ENCODE results near the gene PRKAG3. TPM values are rescaled to one million over a fixed set of nuclear protein-coding genes. Genes with fewer than 3 reads are reported as not detected.

PRKAG3 gene
- total and polyA plus RNA-seq, 2 donors (not counting 3 experiments of a cell fraction or from before 2014, with no cell fraction given): not detected

- H3K4me3 ChIP-seq (replicated peaks in 1 of 3; ENCODE audit: insufficient read depth in 1 of 3, low read depth in 1 of 3, low read length in 3 of 3): no peak overlapping the region
- H3K27ac ChIP-seq (ENCODE audit: insufficient read depth, low read depth, low read length): no peak overlapping the region
- ChIA-PET CTCF (no interaction called here), POLR2A (no interaction called here)
- no peak for FAIRE-seq
- no peaks in the 10 kb centered on the region for H3K9me3 ChIP-seq (replicated peaks; ENCODE audit: control insufficient read depth, insufficient read depth, low read length)
- H3K27me3 ChIP-seq (ENCODE audit: control insufficient read depth in 2 of 2, insufficient read depth in 2 of 2, low read length in 2 of 2): peaks cover 0 to 1% of the 10 kb centered on the region in 2 experiments
- no peak overlapping the region for H3K4me2 ChIP-seq (ENCODE audit: insufficient read depth, low read length)
- H3K36me3 ChIP-seq (ENCODE audit: control insufficient read depth in 2 of 2, extremely low read depth in 1 of 2, insufficient read depth in 2 of 2, low read length in 2 of 2): no peaks in the 10 kb centered on the region
- H2AFZ ChIP-seq (ENCODE audit: low read depth, low read length): no peak overlapping the region
- intact Hi-C loops (cut with micrococcal nuclease): no loop called here
- TF ChIP-seq GATA2 (IDR thresholded peaks at IDR 0.05; ENCODE audit: insufficient read depth, insufficient read length, low read depth, low read length): no peak
- TF ChIP-seq JUN (IDR thresholded peaks at IDR 0.05; ENCODE audit: borderline replicate concordance, insufficient read depth, insufficient read length, low read depth): no peak
- TF ChIP-seq EZH2 (IDR thresholded peaks at IDR 0.05; ENCODE audit: borderline replicate concordance, low read depth, low read length, severe bottlenecking): no peak
- no peak for TF ChIP-seq POLR2AphosphoS5 (IDR thresholded peaks at IDR 0.05; ENCODE audit: insufficient read depth, low read depth, low read length)
- TF ChIP-seq MYC (IDR thresholded peaks at IDR 0.05; ENCODE audit: low read depth, low read length): no peak
- no peak for TF ChIP-seq POLR2A (IDR thresholded peaks at IDR 0.05; ENCODE audit: low read depth, low read length)
- TF ChIP-seq CTCF (IDR thresholded peaks at IDR 0.05; ENCODE audit: extremely low read depth in 1 of 2, insufficient read depth in 1 of 2, low read depth in 1 of 2, low read length in 2 of 2): no peak
- TF ChIP-seq, protein P1, sequence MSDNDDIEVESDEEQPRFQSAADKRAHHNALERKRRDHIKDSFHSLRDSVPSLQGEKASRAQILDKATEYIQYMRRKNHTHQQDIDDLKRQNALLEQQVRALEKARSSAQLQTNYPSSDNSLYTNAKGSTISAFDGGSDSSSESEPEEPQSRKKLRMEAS (IDR thresholded peaks at IDR 0.05; ENCODE audit: insufficient read depth, insufficient read length): no peak
- BruUV-seq (replicated peaks): no TSS peak
- no peak overlapping the region for H3K9ac ChIP-seq (replicated peaks; ENCODE audit: extremely low read depth, insufficient read depth, low read length)
- no peak for DNase-seq (ENCODE audit: low read depth, low spot score)
- H4K20me1 ChIP-seq (replicated peaks; ENCODE audit: control insufficient read depth, extremely low read depth, insufficient read depth, low read length): no peaks in the 10 kb centered on the region
- H3K79me2 ChIP-seq (ENCODE audit: control insufficient read depth, insufficient read depth, low read length): no peaks in the 10 kb centered on the region
- peaks cover 2% of the 10 kb centered on the region for H3K4me1 ChIP-seq (ENCODE audit: control insufficient read depth, extremely low read depth, insufficient read depth, low read length)
- H3K9me1 ChIP-seq (replicated peaks; ENCODE audit: control insufficient read depth, extremely low read depth, insufficient read depth, low read length): no peaks in the 10 kb centered on the region
- dilution Hi-C loops (cut with MboI; ENCODE audit: extremely low pct_ligation_motif_present, low sequenced_read_pairs): no loop called here
These were observed 4.8 kb downstream of the PRKAG3 start for GRCh38 chr2:218826791-218827190.

Data from endothelial cell of umbilical vein (primary cell).